LNCAP (cell line): ENCODE results near the gene GPR42.

Experiments
- CTCF ChIP-seq: fragments of 450-650 bp; IDR thresholded peaks from 2 replicates; pipeline ENCODE4 v1.5.1; 2017; ENCODE audit warnings: mild to moderate bottlenecking

Gene GPR42

GRCh38 chr19:35353635-35354034, 17.2 kb upstream of the GPR42 start:
- TF ChIP-seq CTCF, result no peak

GRCh38 chr19:35354898-35355297, 16.0 kb upstream of the GPR42 start:
- TF ChIP-seq CTCF, result no peak

GRCh38 chr19:35355791-35356460, 14.9 kb upstream of the GPR42 start:
- TF ChIP-seq CTCF, result no peak

GRCh38 chr19:35357867-35358573, 12.8 kb upstream of the GPR42 start, which contains the start of gene FFAR3:
TSS of gene FFAR3 (plus strand) at chr19:35358460. CDS start at chr19:35358891, 431 bp downstream.
- TF ChIP-seq CTCF, result no peak

GRCh38 chr19:35360880-35361420, 9.9 kb upstream of the GPR42 start:
- no peak for TF ChIP-seq CTCF

- no peak for TF ChIP-seq CTCF
Observed at GRCh38 chr19:35362261-35363000, 8.4 kb upstream of the GPR42 start.

GRCh38 chr19:35363001-35363590, 7.8 kb upstream of the GPR42 start:
- TF ChIP-seq CTCF, result no peak
